ENCODE results near the gene RELN.

RELN gene

GRCh38 chr7:103668279-103668941 lies 321.0 kb downstream of the RELN start:
- no peaks in the 10 kb centered on the region for H3K9me3 ChIP-seq (ENCODE audit: control insufficient read depth, low read length)
- H3K27ac ChIP-seq (ENCODE audit: low read length, poor library complexity, severe bottlenecking), result no peak overlapping the region
- H3K18ac ChIP-seq (ENCODE audit: low read depth in 1 of 2, low read length in 2 of 2), result no peak overlapping the region
- no peak overlapping the region for H3K4me3 ChIP-seq (ENCODE audit: insufficient read depth in 1 of 2, low read depth in 1 of 2, low read length in 2 of 2)
- no peak overlapping the region for H2BK12ac ChIP-seq (ENCODE audit: low read length in 2 of 2)
- no peaks in the 10 kb centered on the region for H3K4me1 ChIP-seq (ENCODE audit: control insufficient read depth, insufficient read depth, low read depth, low read length)
- no peaks in the 10 kb centered on the region for H3K36me3 ChIP-seq (ENCODE audit: control insufficient read depth in 1 of 2, insufficient read depth in 2 of 2, low read depth in 1 of 2, low read length in 2 of 2)
- 91% methylated on average over 2 of the region's 2 CpGs for WGBS
- no peak overlapping the region for H3K23ac ChIP-seq (ENCODE audit: low read length in 2 of 2)
- H3K4me2 ChIP-seq (ENCODE audit: low read length, poor library complexity, severe bottlenecking), result no peak overlapping the region
- no peak overlapping the region for H3K14ac ChIP-seq (ENCODE audit: low read length in 2 of 2)
- no peak overlapping the region for H3K9ac ChIP-seq (ENCODE audit: low read length)
- no peak overlapping the region for H4K8ac ChIP-seq (ENCODE audit: low read length)
- no peak for DNase-seq
- H2BK120ac ChIP-seq (ENCODE audit: low read depth, low read length), result no peak overlapping the region
- H2BK5ac ChIP-seq (ENCODE audit: low read depth, low read length, poor library complexity, severe bottlenecking), result no peak overlapping the region
- no peak overlapping the region for H2BK15ac ChIP-seq (ENCODE audit: low read depth, poor library complexity, severe bottlenecking)
- H3K79me1 ChIP-seq (replicated peaks; ENCODE audit: low read length, poor library complexity, severe bottlenecking), result no peaks in the 10 kb centered on the region
- H2AK5ac ChIP-seq (ENCODE audit: low read length, severe bottlenecking), result no peak overlapping the region
- H3K4ac ChIP-seq (ENCODE audit: low read depth in 1 of 2, low read length in 2 of 2), result no peak overlapping the region
- H2AFZ ChIP-seq (ENCODE audit: low read depth, low read length), result no peak overlapping the region
- H3K27me3 ChIP-seq (ENCODE audit: control insufficient read depth in 1 of 2, insufficient read depth in 1 of 2, low read length in 2 of 2), result no peaks in the 10 kb centered on the region
- H4K91ac ChIP-seq (ENCODE audit: low read length), result no peak overlapping the region

GRCh38 chr7:103666326-103666725 lies 323.1 kb downstream of the RELN start:
- Histone ChIP-seq H4K8ac (ENCODE audit: low read length) (no peak overlapping the region), H3K27me3 (ENCODE audit: control insufficient read depth in 1 of 2, insufficient read depth in 1 of 2, low read length in 2 of 2) (no peaks in the 10 kb centered on the region), H3K4me1 (ENCODE audit: control insufficient read depth, insufficient read depth, low read depth, low read length) (no peaks in the 10 kb centered on the region), H3K14ac (ENCODE audit: low read length in 2 of 2) (no peak overlapping the region), H3K27ac (ENCODE audit: low read length, poor library complexity, severe bottlenecking) (no peak overlapping the region), H3K9ac (ENCODE audit: low read length) (no peak overlapping the region), H3K9me3 (ENCODE audit: control insufficient read depth, low read length) (no peaks in the 10 kb centered on the region), H3K23ac (ENCODE audit: low read length in 2 of 2) (no peak overlapping the region), H2BK12ac (ENCODE audit: low read length in 2 of 2) (no peak overlapping the region), H2AK5ac (ENCODE audit: low read length, severe bottlenecking) (no peak overlapping the region), H3K4me2 (ENCODE audit: low read length, poor library complexity, severe bottlenecking) (no peak overlapping the region), H2AFZ (ENCODE audit: low read depth, low read length) (no peak overlapping the region), H3K18ac (ENCODE audit: low read depth in 1 of 2, low read length in 2 of 2) (no peak overlapping the region), H3K36me3 (ENCODE audit: control insufficient read depth in 1 of 2, insufficient read depth in 2 of 2, low read depth in 1 of 2, low read length in 2 of 2) (no peaks in the 10 kb centered on the region), H3K4ac (ENCODE audit: low read depth in 1 of 2, low read length in 2 of 2) (no peak overlapping the region), H3K4me3 (ENCODE audit: insufficient read depth in 1 of 2, low read depth in 1 of 2, low read length in 2 of 2) (no peak overlapping the region), H3K79me1 (replicated peaks; ENCODE audit: low read length, poor library complexity, severe bottlenecking) (no peaks in the 10 kb centered on the region), H2BK5ac (ENCODE audit: low read depth, low read length, poor library complexity, severe bottlenecking) (no peak overlapping the region), H2BK120ac (ENCODE audit: low read depth, low read length) (no peak overlapping the region), H4K91ac (ENCODE audit: low read length) (no peak overlapping the region), H2BK15ac (ENCODE audit: low read depth, poor library complexity, severe bottlenecking) (no peak overlapping the region)
- WGBS, result no CpG with 5 or more reads among the region's 1 CpG
- no peak for DNase-seq

- Histone ChIP-seq H3K4me1 (ENCODE audit: control insufficient read depth, insufficient read depth, low read depth, low read length) (peaks cover 3% of the 10 kb centered on the region), H3K18ac (ENCODE audit: low read depth in 1 of 2, low read length in 2 of 2) (no peak overlapping the region)
- WGBS, result no CpG with 5 or more reads among the region's 1 CpG
These were observed 324.9 kb downstream of the RELN start for GRCh38 chr7:103664577-103664976.

GRCh38 chr7:103660455-103661371 lies 328.7 kb downstream of the RELN start:
- Histone ChIP-seq H3K4ac (ENCODE audit: low read depth in 1 of 2, low read length in 2 of 2) (no peak overlapping the region), H3K36me3 (ENCODE audit: control insufficient read depth in 1 of 2, insufficient read depth in 2 of 2, low read depth in 1 of 2, low read length in 2 of 2) (no peaks in the 10 kb centered on the region), H3K9ac (ENCODE audit: low read length) (no peak overlapping the region), H3K27ac (ENCODE audit: low read length, poor library complexity, severe bottlenecking) (peak overlapping the region; percentile 79), H3K4me1 (ENCODE audit: control insufficient read depth, insufficient read depth, low read depth, low read length) (peaks cover 3% of the 10 kb centered on the region), H2BK120ac (ENCODE audit: low read depth, low read length) (no peak overlapping the region), H3K9me3 (ENCODE audit: control insufficient read depth, low read length) (no peaks in the 10 kb centered on the region), H3K27me3 (ENCODE audit: control insufficient read depth in 1 of 2, insufficient read depth in 1 of 2, low read length in 2 of 2) (no peaks in the 10 kb centered on the region), H4K8ac (ENCODE audit: low read length) (no peak overlapping the region), H3K4me3 (ENCODE audit: insufficient read depth in 1 of 2, low read depth in 1 of 2, low read length in 2 of 2) (no peak overlapping the region), H2BK15ac (ENCODE audit: low read depth, poor library complexity, severe bottlenecking) (no peak overlapping the region), H3K4me2 (ENCODE audit: low read length, poor library complexity, severe bottlenecking) (no peak overlapping the region), H3K14ac (ENCODE audit: low read length in 2 of 2) (no peak overlapping the region), H3K23ac (ENCODE audit: low read length in 2 of 2) (no peak overlapping the region), H2BK12ac (ENCODE audit: low read length in 2 of 2) (no peak overlapping the region), H3K18ac (ENCODE audit: low read depth in 1 of 2, low read length in 2 of 2) (no peak overlapping the region), H3K79me1 (replicated peaks; ENCODE audit: low read length, poor library complexity, severe bottlenecking) (no peaks in the 10 kb centered on the region), H2AFZ (ENCODE audit: low read depth, low read length) (no peak overlapping the region), H2BK5ac (ENCODE audit: low read depth, low read length, poor library complexity, severe bottlenecking) (peak overlapping the region; percentile 46), H4K91ac (ENCODE audit: low read length) (no peak overlapping the region), H2AK5ac (ENCODE audit: low read length, severe bottlenecking) (peak overlapping the region; percentile 81)
- WGBS, result 81% methylated on average over 7 of the region's 7 CpGs
- DNase-seq, result peak; percentile 33

More at GRCh38 chr7:103664577-103664976, 324.9 kb downstream of the RELN start:
- H2AFZ ChIP-seq (ENCODE audit: low read depth, low read length), result no peak overlapping the region
- no peak overlapping the region for H3K4ac ChIP-seq (ENCODE audit: low read depth in 1 of 2, low read length in 2 of 2)
- no peaks in the 10 kb centered on the region for H3K27me3 ChIP-seq (ENCODE audit: control insufficient read depth in 1 of 2, insufficient read depth in 1 of 2, low read length in 2 of 2)
- H3K4me2 ChIP-seq (ENCODE audit: low read length, poor library complexity, severe bottlenecking), result no peak overlapping the region
- no peak overlapping the region for H3K9ac ChIP-seq (ENCODE audit: low read length)
- no peaks in the 10 kb centered on the region for H3K79me1 ChIP-seq (replicated peaks; ENCODE audit: low read length, poor library complexity, severe bottlenecking)
- H2AK5ac ChIP-seq (ENCODE audit: low read length, severe bottlenecking), result no peak overlapping the region
- H3K9me3 ChIP-seq (ENCODE audit: control insufficient read depth, low read length), result no peaks in the 10 kb centered on the region
- H2BK120ac ChIP-seq (ENCODE audit: low read depth, low read length), result no peak overlapping the region
- DNase-seq, result no peak
- no peak overlapping the region for H2BK15ac ChIP-seq (ENCODE audit: low read depth, poor library complexity, severe bottlenecking)
- H2BK12ac ChIP-seq (ENCODE audit: low read length in 2 of 2), result no peak overlapping the region
- H4K91ac ChIP-seq (ENCODE audit: low read length), result no peak overlapping the region
- H3K27ac ChIP-seq (ENCODE audit: low read length, poor library complexity, severe bottlenecking), result no peak overlapping the region
- no peak overlapping the region for H3K14ac ChIP-seq (ENCODE audit: low read length in 2 of 2)
- H4K8ac ChIP-seq (ENCODE audit: low read length), result no peak overlapping the region
- peak overlapping the region; percentile 66 for H2BK5ac ChIP-seq (ENCODE audit: low read depth, low read length, poor library complexity, severe bottlenecking)
- H3K36me3 ChIP-seq (ENCODE audit: control insufficient read depth in 1 of 2, insufficient read depth in 2 of 2, low read depth in 1 of 2, low read length in 2 of 2), result no peaks in the 10 kb centered on the region
- H3K23ac ChIP-seq (ENCODE audit: low read length in 2 of 2), result no peak overlapping the region
- H3K4me3 ChIP-seq (ENCODE audit: insufficient read depth in 1 of 2, low read depth in 1 of 2, low read length in 2 of 2), result no peak overlapping the region

All from mesenchymal stem cell (in vitro differentiated cells and primary cell).